Caco-2 (cell line): Measurements from ENCODE around the gene CDC42BPA. TPM values are rescaled to one million over a fixed set of nuclear protein-coding genes. Genes with fewer than 3 reads are reported as not detected.

ENCODE experiments used
- BruUV-seq: library from RNA; stranded (reverse); fragments of 400-500 nt; replicated peaks from 2 replicates; lab custom pipeline; 2021; lab: Mats Ljungman, UMichigan
- CTCF ChIA-PET: fragments of 300-600 bp; sonication (Branson Sonifier 250); formaldehyde crosslinking; loops from one replicate; lab custom pipeline; 2022; ENCODE audit warnings: antibody characterized with exemption; lab: Charles Lee
- POLR2A ChIA-PET: fragments of 300-600 bp; sonication (Branson Sonifier 250); formaldehyde crosslinking; loops from one replicate; lab custom pipeline; 2022; ENCODE audit warnings: antibody characterized with exemption; lab: Charles Lee
- DNase-seq, 2 experiments: peaks; one replicate each; pipeline versions ENCODE4 v3.0.0 to v3.0.0-alpha.2; 2020 to 2022
- H3K27me3 ChIP-seq: replicated peaks from 2 replicates; pipeline ENCODE4 v1.6.0; 2011; ENCODE audit warnings: low read length; ENCODE audit not compliant: control insufficient read depth, insufficient read depth
- H3K36me3 ChIP-seq: 2 replicates; pipeline ENCODE4 v1.5.1; 2011; ENCODE audit warnings: low read length; ENCODE audit not compliant: control insufficient read depth, insufficient read depth
- H3K4me1 ChIP-seq: fragments of 250-450 bp; sonication (Bioruptor Pico); 2 replicates; pipeline ENCODE4 v1.5.1; 2020; ENCODE audit warnings: mild to moderate bottlenecking
- H3K4me3 ChIP-seq: 2 replicates; pipeline ENCODE4 v1.5.1; 2011; ENCODE audit warnings: low read depth, mild to moderate bottlenecking, control low read depth, low read length
- H3K9me3 ChIP-seq: fragments of 250-450 bp; sonication (Bioruptor Pico); 2 replicates; pipeline ENCODE4 v1.5.1; 2020; ENCODE audit warnings: mild to moderate bottlenecking, moderate library complexity
- H3K27ac Mint-ChIP-seq: one replicate; pipeline ENCODE4 v1.8.0; 2022; ENCODE audit warnings: mixed read lengths; ENCODE audit not compliant: unreplicated experiment
- H3K27me3 Mint-ChIP-seq: one replicate; pipeline ENCODE4 v1.8.0; 2022; ENCODE audit warnings: mixed read lengths; ENCODE audit not compliant: insufficient read depth, unreplicated experiment
- H3K36me3 Mint-ChIP-seq: one replicate; pipeline ENCODE4 v1.8.0; 2022; ENCODE audit warnings: mild to moderate bottlenecking, mixed read lengths; ENCODE audit not compliant: insufficient read depth, unreplicated experiment
- H3K4me1 Mint-ChIP-seq: one replicate; pipeline ENCODE4 v1.8.0; 2022; ENCODE audit warnings: low read depth, mixed read lengths; ENCODE audit not compliant: unreplicated experiment
- H3K4me3 Mint-ChIP-seq: one replicate; pipeline ENCODE4 v1.8.0; 2022; ENCODE audit warnings: mild to moderate bottlenecking, moderate library complexity, mixed read lengths; ENCODE audit not compliant: unreplicated experiment
- H3K9me3 Mint-ChIP-seq: one replicate; pipeline ENCODE4 v1.8.0; 2022; ENCODE audit warnings: mixed read lengths; ENCODE audit not compliant: unreplicated experiment
- CTCF ChIP-seq, 2 experiments: fragments of 200-600 bp in 1 of 2; IDR thresholded peaks; 1 replicate in 1 of 2; 2 replicates in 1 of 2; pipeline versions ENCODE4 v1.5.1 to v1.8.0; 2011 to 2022; ENCODE audit warnings: antibody characterized with exemption in 1 of 2, control low read depth in 1 of 2, inconsistent platforms in 1 of 2, low read depth in 1 of 2, low read length in 1 of 2, mild to moderate bottlenecking in 1 of 2, moderate library complexity in 1 of 2; ENCODE audit not compliant: insufficient read depth in 1 of 2, severe bottlenecking in 1 of 2, unreplicated experiment in 1 of 2
- intact Hi-C: fragments of 100-400 bp; cut with micrococcal nuclease; formaldehyde crosslinking; loops from one replicate; pipeline ENCODE4 v1.10.0; 2022; ENCODE audit not compliant: unreplicated experiment
- total RNA-seq: library from RNA; stranded (reverse); gene quantifications from 2 replicates; pipeline ENCODE4 v1.2.3, GENCODE V29; 2022

Gene CDC42BPA
- total RNA-seq, 1 experiment from 2014 or later = 38.3 TPM

GRCh38 chr1:227297073-227297793 lies 21.1 kb downstream of the CDC42BPA start:
- Histone ChIP-seq H3K36me3 (no peaks in the 10 kb centered on the region), H3K4me3 (no peak overlapping the region), H3K27me3 (no peaks in the 10 kb centered on the region), H3K9me3 (no peaks in the 10 kb centered on the region), H3K4me1 (no peaks in the 10 kb centered on the region)
- no peak for TF ChIP-seq CTCF (IDR thresholded peaks at IDR 0.05; ENCODE audit: insufficient read depth in 1 of 2, low read depth in 1 of 2, low read length in 1 of 2, severe bottlenecking in 1 of 2, unreplicated experiment in 1 of 2)
- intact Hi-C loops = no loop called here
- no peaks in the 10 kb centered on the region for H3K4me1 Mint-ChIP-seq
- ChIA-PET CTCF (no interaction called here), POLR2A (no interaction called here)
- peaks cover 6% of the 10 kb centered on the region for H3K9me3 Mint-ChIP-seq
- no peak overlapping the region for H3K27ac Mint-ChIP-seq
- no peaks in the 10 kb centered on the region for H3K27me3 Mint-ChIP-seq
- no peaks in the 10 kb centered on the region for H3K36me3 Mint-ChIP-seq
- no peak overlapping the region for H3K4me3 Mint-ChIP-seq
- no TSS peak for BruUV-seq
- no peak for DNase-seq

GRCh38 chr1:227295609-227296008 lies 22.7 kb downstream of the CDC42BPA start:
- H3K36me3 ChIP-seq = no peaks in the 10 kb centered on the region
- Mint-ChIP-seq H3K36me3 (no peaks in the 10 kb centered on the region), H3K27ac (no peak overlapping the region), H3K9me3 (peaks cover 6% of the 10 kb centered on the region), H3K27me3 (no peaks in the 10 kb centered on the region), H3K4me1 (no peaks in the 10 kb centered on the region), H3K4me3 (no peak overlapping the region)
- no peaks in the 10 kb centered on the region for H3K4me1 ChIP-seq
- CTCF ChIA-PET = no interaction called here
- BruUV-seq = no TSS peak
- no peak for TF ChIP-seq CTCF (IDR thresholded peaks at IDR 0.05; ENCODE audit: insufficient read depth in 1 of 2, low read depth in 1 of 2, low read length in 1 of 2, severe bottlenecking in 1 of 2, unreplicated experiment in 1 of 2)
- POLR2A ChIA-PET = no interaction called here
- no peak for DNase-seq
- intact Hi-C loops = no loop called here
- H3K9me3 ChIP-seq = no peaks in the 10 kb centered on the region
- no peak overlapping the region for H3K4me3 ChIP-seq
- H3K27me3 ChIP-seq = no peaks in the 10 kb centered on the region

- POLR2A ChIA-PET = no interaction called here
- H3K4me3 Mint-ChIP-seq = no peak overlapping the region
- Histone ChIP-seq H3K4me3 (no peak overlapping the region), H3K4me1 (no peaks in the 10 kb centered on the region), H3K9me3 (peaks cover 11% of the 10 kb centered on the region), H3K36me3 (no peaks in the 10 kb centered on the region; the same call in 1 of the 2 replicates), H3K27me3 (no peaks in the 10 kb centered on the region)
- no peaks in the 10 kb centered on the region for H3K4me1 Mint-ChIP-seq
- no TSS peak for BruUV-seq
- H3K27me3 Mint-ChIP-seq = no peaks in the 10 kb centered on the region
- no peak overlapping the region for H3K27ac Mint-ChIP-seq
- no peak for TF ChIP-seq CTCF (IDR thresholded peaks at IDR 0.05; ENCODE audit: insufficient read depth in 1 of 2, low read depth in 1 of 2, low read length in 1 of 2, severe bottlenecking in 1 of 2, unreplicated experiment in 1 of 2)
- H3K9me3 Mint-ChIP-seq = peaks cover 32% of the 10 kb centered on the region
- DNase-seq = no peak
- H3K36me3 Mint-ChIP-seq = peaks cover 9% of the 10 kb centered on the region
- CTCF ChIA-PET = no interaction called here
- intact Hi-C loops = no loop called here
These were observed 32.5 kb downstream of the CDC42BPA start for GRCh38 chr1:227285745-227286144.
